ENCODE results near the gene CXCR2.

GRCh38 chr2:218155953-218156479 is 30.2 kb downstream of the CXCR2 start:
- no peak for TF ChIP-seq CTCF (conservative IDR thresholded peaks at IDR 0.05)
- TF ChIP-seq EZH2 (IDR thresholded peaks at IDR 0.05; ENCODE audit: low read depth) = no peak

All from PC-9 (cell line).